ENCODE data around the gene CXCR3. TPM values are rescaled to one million over a fixed set of nuclear protein-coding genes. Genes with fewer than 3 reads are reported as not detected.

The CXCR3 gene
- total and polyA plus RNA-seq, 11 donors = 0.11 to 2.6 (median 0.29) TPM; not detected in 6

- Histone ChIP-seq H3K4me3 (no peak overlapping the region), H3K27ac (no peak overlapping the region), H3K4me1 (peaks cover 0 to 18% (median 0%) of the 10 kb centered on the region in 12 donors), H3K36me3 (peaks cover 0 to 73% (median 56%) of the 10 kb centered on the region in 9 donors), H3K9me3 (peaks cover 0 to 8% (median 0%) of the 10 kb centered on the region in 12 donors), H3K27me3 (no peaks in the 10 kb centered on the region)
- whole genome bisulfite sequencing, 4 donors = 68 to 90% (median 85%) methylated on average over 8 of the region's 8 CpGs
- intact Hi-C loops (cut with DNase I) = no loop called here
- TF ChIP-seq CTCF (IDR thresholded peaks at IDR 0.05) (no peak), POLR2A (IDR thresholded peaks at IDR 0.05) (no peak)
- DNase-seq (no peak), ATAC-seq (peak in 1 of 4 donors; percentile 31)
These were observed 13.3 kb downstream of the CXCR3 start for GRCh38 chrX:71604796-71605568.

- H3K36me3 ChIP-seq = peaks cover 0 to 73% (median 56%) of the 10 kb centered on the region in 9 donors
- DNase-seq (no peak), ATAC-seq (no peak)
- intact Hi-C loops (cut with DNase I) = no loop called here
- TF ChIP-seq POLR2A (IDR thresholded peaks at IDR 0.05) = no peak
- no peak for TF ChIP-seq CTCF (IDR thresholded peaks at IDR 0.05)
- no peaks in the 10 kb centered on the region for H3K27me3 ChIP-seq
- peaks cover 0 to 8% (median 0%) of the 10 kb centered on the region in 12 donors for H3K9me3 ChIP-seq
- WGBS, 4 donors = 88 to 95% (median 92%) methylated on average over 10 of the region's 10 CpGs
- H3K27ac ChIP-seq = no peak overlapping the region
- H3K4me1 ChIP-seq = peaks cover 0 to 18% (median 0%) of the 10 kb centered on the region in 12 donors
- no peak overlapping the region for H3K4me3 ChIP-seq
These were observed 14.2 kb downstream of the CXCR3 start for GRCh38 chrX:71604141-71604540.

- no peak for DNase-seq
These were observed 14.7 kb downstream of the CXCR3 start for GRCh38 chrX:71603618-71604017.

More at GRCh38 chrX:71603618-71604017, 14.7 kb downstream of the CXCR3 start:
- H3K36me3 ChIP-seq = peaks cover 0 to 71% (median 53%) of the 10 kb centered on the region in 9 donors
- no peak overlapping the region for H3K4me3 ChIP-seq
- no peak overlapping the region for H3K27ac ChIP-seq
- intact Hi-C loops (cut with DNase I) = no loop called here
- no peaks in the 10 kb centered on the region for H3K27me3 ChIP-seq
- 90 to 95% (median 92%) methylated on average over 33 of the region's 33 CpGs for WGBS, 4 donors
- H3K9me3 ChIP-seq = peaks cover 0 to 8% (median 0%) of the 10 kb centered on the region in 12 donors
- H3K4me1 ChIP-seq = peaks cover 0 to 18% (median 0%) of the 10 kb centered on the region in 12 donors
- ATAC-seq = no peak
- TF ChIP-seq CTCF (IDR thresholded peaks at IDR 0.05) (no peak), POLR2A (IDR thresholded peaks at IDR 0.05) (no peak)

Data from heart left ventricle (tissue), 16 donors.